NK-92 (cell line): ENCODE measurements around the gene ADAP1.
"Not testable (repeated sequence)": the region's sequence is repeated elsewhere in the genome, so short reads cannot be mapped to it uniquely, and the experiment has no call there.

ENCODE experiments used
- DNase-seq: peaks from one replicate; lab custom pipeline; 2025; ENCODE audit not compliant: unreplicated experiment; lab: John Stamatoyannopoulos, UW

ADAP1 gene

GRCh38 chr7:954330-955238 lies at the start of gene ADAP1:
Gene ADAP1, minus strand, starts transcription at chr7:954680. Its CDS starts 203 bp downstream, at chr7:954477.
- no peak for DNase-seq

GRCh38 chr7:1002445-1002844 lies 48.0 kb upstream of the ADAP1 start:
- not testable (repeated sequence) for DNase-seq

- not testable (repeated sequence) for DNase-seq
Observed at GRCh38 chr7:1002026-1002425, 47.5 kb upstream of the ADAP1 start.

GRCh38 chr7:1001069-1001770 lies 46.7 kb upstream of the ADAP1 start:
- DNase-seq: not testable (repeated sequence)

GRCh38 chr7:999941-1000935 lies 45.8 kb upstream of the ADAP1 start:
- DNase-seq: no peak

GRCh38 chr7:999149-999879 lies 44.8 kb upstream of the ADAP1 start:
- no peak for DNase-seq

- DNase-seq: no peak
Observed at GRCh38 chr7:997404-998395, 43.2 kb upstream of the ADAP1 start.

- DNase-seq: no peak
Observed at GRCh38 chr7:996079-996872, 41.8 kb upstream of the ADAP1 start.

- DNase-seq: no peak
Observed at GRCh38 chr7:995571-995970, 41.1 kb upstream of the ADAP1 start.

- DNase-seq: no peak
Observed at GRCh38 chr7:994592-995308, 40.3 kb upstream of the ADAP1 start.

- peak; percentile 39 for DNase-seq
Observed at GRCh38 chr7:992709-993607, 38.5 kb upstream of the ADAP1 start.

GRCh38 chr7:991729-992656 lies 37.5 kb upstream of the ADAP1 start:
- no peak for DNase-seq

GRCh38 chr7:990933-991728 lies 36.7 kb upstream of the ADAP1 start:
- DNase-seq: no peak

GRCh38 chr7:990352-990932 lies 36.0 kb upstream of the ADAP1 start:
- DNase-seq: no peak
